KBM-7 (cell line): ENCODE measurements around the gene CPNE2.
"Not testable (repeated sequence)": the region's sequence is repeated elsewhere in the genome, so short reads cannot be mapped to it uniquely, and the experiment has no call there.

Source experiments
- DNase-seq: peaks from one replicate; pipeline ENCODE4 v3.0.0-alpha.2; 2015
- in situ Hi-C: fragments of 300-500 bp; cut with MboI; formaldehyde crosslinking; loops from 2 replicates; pipeline ENCODE4 v1.14.3; 2020; ENCODE audit warnings: low sequenced_read_pairs, low pct_unique_long_range_greater_than_20kb, mixed read lengths

Gene CPNE2

DNA sequence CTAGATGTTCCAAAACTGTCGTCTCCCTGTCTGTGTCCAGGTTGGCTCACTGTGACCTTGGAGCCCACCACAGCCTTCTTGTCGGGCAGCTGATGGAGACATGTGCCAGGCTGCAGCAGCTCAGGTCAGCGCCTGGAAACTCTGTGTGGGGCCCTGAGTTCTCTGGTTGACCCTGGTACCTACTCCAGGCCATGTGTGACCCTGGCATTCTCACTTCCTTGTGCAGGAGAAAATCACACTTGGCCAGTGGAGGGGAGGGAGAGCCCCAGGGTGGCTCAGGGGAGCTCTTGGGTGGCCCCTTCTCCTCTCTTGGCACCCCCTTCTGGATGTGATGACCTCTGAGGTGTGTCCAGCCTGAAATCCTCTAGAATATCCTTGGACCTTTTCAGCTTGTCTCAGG lies 25.0 kb upstream of the CPNE2 start:
- no peak for DNase-seq
- in situ Hi-C loops = no loop called here

DNA sequence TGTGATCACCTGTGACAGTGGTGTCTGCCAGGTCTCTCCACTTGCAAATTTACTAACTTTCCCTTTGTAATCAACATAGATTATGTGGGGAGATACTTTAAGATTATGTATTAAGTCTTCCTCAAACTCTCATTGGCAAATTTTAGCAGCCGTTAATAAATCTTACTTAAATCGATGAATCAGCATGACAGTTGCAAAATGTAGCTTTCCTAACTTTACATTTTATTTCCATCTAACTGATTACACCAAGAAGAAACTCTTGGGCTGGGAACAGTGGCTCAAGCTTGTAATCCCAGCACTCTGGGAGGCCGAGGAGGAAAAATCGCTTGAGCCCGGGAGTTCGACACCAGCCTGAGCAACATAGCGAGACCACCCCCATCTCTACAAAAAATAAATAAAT lies 23.3 kb upstream of the CPNE2 start:
- in situ Hi-C loops = no loop called here
- no peak for DNase-seq

DNA sequence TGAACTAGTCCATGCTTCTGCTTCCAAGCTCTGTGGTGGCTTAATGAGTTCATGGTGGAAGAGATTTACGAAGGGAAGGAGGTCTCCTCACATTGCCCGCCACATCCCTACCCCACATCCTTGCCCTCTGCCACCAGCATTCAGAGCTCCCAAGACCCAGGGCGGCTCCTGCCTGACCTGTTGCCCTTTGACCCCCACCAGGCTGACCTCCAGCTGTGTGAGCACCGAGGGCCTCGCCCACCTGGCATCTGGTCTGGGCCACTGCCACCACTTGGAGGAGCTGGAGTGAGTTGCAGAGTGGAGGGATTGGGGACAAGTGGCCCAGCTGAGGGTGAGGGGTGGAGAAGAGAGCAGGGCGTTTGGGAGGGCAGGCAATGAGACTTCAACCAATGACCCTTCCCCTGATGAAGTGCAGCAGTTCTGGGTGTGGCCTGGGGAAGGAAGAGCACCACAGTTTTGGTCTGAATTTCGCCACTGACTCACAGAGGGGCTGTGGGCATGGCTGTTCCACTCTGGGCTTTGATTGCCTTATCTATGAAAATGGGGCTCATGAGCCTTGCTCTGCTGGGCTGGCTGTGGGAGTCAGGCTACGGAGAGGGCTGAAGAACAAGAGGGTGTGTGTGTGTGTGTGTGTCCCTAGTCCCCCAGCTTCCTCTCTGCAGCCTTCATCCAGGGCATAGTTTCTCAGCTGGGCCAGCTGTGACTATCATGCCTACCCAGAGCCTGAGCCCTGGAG lies 22.6 kb upstream of the CPNE2 start:
- DNase-seq = no peak
- in situ Hi-C loops = no loop called here

DNA sequence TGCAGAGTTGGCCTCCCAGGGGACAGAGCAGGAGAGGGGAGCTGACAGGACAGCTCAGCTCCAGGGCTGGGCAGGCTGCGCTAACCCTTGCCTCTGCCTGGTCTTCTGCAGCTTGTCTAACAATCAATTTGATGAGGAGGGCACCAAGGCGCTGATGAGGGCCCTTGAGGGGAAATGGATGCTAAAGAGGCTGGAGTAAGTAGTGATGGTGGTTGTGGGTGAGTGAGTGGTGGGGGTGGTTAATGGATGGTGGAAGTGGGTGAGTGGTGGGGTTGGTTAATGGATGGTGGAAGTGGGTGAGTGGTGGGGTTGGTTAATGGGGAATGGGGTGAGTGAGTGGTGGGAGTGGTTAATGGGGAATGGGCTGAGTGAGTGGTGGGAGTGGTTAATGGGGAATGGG lies 22.0 kb upstream of the CPNE2 start:
- DNase-seq = no peak
- in situ Hi-C loops = no loop called here

DNA sequence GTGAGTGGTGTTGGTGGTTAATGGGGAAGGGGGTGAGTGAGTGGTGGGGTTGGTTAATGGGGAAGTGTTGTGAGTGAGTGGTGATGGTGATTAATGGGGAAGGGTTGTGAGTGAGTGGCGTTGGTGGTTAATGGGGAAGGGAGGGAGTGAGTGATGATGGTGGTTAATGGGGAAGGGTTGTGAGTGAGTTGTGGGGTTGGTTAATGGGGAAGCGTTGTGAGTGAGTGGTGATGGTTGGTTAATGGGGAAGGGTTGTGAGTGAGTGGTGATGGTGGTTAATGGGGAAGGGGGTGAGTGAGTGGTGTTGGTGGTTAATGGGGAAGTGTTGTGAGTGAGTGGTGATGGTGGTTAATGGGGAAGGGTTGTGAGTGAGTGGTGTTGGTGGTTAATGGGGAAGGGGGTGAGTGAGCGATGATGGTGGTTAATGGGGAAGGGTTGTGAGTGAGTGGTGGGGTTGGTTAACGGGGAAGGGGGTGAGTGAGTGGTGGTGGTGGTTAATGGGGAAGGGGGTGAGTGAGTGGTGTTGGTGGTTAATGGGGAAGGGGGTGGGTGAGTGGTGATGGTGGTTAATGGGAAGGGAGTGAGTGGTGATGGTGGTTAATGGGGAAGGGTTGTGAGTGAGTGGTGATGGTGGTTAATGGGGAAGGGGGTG lies 21.2 kb upstream of the CPNE2 start:
- DNase-seq, in situ Hi-C loops: not testable (repeated sequence)

DNA sequence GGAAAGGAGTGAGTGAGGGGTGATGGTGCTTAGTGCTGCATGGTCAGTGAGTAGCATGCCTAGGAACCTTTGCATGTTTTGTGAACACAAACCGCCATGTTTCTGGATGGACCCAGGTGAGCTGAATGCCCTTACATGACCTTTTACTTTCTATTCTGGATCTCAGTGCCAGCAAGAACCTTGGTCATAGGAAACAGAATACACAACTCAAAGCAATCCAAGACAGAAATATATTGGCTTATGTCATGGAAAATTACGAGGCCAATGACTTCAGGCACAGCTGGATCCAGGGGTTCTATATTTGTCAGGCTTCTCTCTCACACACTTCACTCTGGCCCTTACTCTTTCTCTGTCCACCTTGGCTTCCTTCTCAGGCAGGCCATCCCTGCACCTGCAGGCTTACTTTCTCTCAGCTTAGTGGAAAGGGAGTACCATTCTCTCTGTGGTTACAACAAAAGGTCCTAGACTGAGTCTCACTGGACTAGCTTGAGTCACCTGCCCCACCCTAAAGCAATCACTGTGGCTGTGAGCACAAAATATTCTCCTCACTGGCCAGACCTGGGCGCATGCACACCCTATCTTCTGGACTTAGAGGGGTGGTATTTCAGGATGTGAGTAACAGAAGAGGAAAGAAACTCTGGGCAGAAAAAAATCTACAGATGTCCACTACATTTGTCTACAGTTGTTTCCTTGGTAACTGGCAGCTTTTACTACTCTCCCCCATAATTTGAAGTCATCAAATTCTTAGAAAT lies 20.4 kb upstream of the CPNE2 start:
- DNase-seq = no peak
- in situ Hi-C loops = no loop called here

DNA sequence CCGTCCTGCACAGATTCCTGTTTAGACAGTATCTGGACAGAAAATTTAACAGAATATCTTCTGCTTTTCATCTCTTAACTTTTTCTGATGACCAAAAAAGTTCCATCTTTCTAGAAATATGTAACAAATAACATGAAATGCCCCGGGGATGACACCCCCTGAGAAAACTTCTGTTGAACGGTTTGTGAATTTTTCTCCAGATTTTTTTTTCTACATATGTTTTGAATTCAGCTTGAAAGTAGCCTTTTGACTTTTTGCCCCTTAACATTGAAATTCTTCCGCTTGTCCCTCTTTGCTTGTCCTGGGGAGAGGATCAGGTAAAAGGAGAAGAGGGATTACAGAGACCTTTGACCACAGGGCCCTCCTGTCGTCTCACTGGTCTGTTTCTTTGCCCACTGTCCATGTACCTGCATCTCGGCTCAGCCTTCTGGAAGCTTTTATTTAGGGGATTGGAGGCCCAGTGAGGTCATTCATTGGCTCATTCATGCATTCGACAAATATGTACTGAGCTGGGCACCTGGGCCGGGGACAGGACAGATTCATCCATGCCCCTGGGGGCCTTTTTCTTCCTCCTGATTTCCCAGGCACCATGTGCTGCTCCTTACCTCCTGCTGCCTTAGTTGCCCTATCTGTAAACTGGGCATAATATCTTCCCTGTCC lies 19.6 kb upstream of the CPNE2 start:
- DNase-seq = no peak
- in situ Hi-C loops = no loop called here

DNA sequence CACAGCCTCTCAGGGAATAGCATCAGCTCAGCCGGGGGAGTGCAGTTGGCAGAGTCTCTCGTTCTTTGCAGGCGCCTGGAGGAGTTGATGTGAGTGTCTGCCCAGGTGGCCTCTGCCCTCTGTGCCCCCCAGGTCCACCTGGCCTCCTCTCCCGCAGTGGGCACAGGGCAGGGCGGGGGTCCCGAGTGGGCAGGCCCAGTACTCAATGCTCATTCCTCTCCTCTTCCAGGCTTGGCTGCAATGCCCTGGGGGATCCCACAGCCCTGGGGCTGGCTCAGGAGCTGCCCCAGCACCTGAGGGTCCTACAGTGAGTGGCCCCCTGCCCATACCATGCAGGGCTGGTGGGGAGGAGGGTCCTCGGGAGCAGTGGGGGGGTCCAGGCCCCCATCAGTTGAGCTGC lies 14.7 kb upstream of the CPNE2 start:
- in situ Hi-C loops = no loop called here
- no peak for DNase-seq

DNA sequence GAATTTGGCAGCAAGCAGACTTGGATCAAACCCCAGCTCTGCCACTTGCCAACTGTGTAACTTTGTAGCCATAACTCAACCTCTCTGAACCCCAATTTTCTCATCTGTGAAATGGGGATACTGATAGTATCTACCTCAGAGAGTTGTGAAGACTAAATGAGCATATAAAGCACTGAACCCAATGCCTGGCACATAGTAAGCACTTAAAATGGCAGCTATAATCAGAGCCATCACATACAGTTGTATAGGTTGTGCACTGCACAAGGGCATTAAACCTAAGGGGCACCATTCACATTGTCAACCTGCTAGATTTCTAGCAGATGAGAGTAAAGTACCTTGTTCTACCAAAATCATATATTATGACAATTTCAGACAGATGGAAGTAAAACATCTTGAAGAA lies 10.6 kb upstream of the CPNE2 start:
- DNase-seq = no peak
- in situ Hi-C loops = no loop called here

DNA sequence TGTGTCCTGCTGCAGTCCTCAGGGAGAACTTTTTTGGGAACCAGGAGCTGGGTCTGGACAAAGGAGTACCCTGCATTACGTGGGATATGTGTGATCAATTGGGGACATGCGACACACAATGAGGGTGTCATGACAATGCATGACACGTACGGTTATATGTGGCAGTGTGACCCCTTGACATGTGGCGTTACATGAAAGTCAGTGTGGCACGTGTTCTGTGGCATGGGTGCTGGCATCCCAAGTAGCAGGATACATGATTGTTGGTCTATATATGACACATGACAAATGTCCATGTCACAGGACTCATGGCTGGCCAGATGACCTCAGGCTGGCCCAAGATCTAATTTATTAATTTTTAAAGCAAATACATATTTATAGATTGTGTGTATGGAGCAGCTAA lies 9.7 kb upstream of the CPNE2 start:
- in situ Hi-C loops = no loop called here
- DNase-seq = no peak

DNA sequence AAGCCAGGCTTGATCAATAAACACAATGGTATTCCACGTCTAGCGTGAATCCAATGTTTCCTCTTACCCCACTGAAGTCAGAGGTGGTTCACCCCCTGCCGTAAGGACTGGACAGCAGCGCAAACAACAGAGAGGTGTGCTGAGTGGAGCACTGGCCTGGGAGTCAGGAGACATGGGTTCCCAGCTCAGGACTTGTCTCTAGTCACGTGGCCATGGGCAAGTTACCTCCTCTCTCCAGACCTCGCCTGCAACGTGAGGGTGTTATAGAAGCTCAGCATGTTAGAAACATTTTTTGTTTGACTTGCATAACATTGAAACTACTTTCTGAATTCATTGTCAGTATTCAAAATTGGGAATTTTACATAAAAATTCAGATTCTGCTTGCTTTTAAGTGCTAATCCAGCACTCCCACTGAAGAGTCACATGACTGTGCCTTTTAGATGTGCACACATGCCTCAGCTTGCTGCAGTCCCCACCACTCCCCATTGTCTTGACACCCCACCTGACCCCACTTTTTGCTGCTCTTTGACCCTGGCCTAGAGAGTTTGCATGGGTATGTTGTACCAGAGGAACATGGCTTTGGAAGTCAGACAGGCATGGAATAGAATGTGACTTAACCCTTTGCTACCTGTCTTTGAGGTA lies 8.8 kb upstream of the CPNE2 start:
- no peak for DNase-seq

DNA sequence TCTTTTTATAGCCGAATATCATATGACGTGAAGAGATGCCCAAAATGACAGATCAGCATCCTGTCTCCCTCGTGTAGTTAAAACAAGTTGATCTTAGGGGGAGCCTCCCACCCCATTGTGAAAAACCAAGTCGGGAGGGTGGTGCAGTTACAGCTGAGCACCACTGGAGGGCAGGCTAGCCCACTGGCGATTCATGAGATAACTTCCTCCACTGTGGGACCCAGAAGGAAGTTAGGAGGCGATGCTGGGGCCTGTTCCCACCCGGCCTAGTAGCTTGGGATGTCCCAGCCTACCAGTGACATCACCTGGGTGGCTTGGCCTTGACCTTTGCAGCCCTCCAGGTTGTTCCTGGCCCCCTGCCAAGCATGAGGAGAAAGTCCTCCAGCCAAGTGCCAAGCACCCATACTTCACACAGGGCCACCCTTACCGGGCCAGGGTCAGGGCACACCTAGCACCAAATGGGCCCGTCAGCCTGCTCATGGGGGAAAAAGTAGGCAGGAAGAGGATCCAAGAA lies 8.1 kb upstream of the CPNE2 start:
- in situ Hi-C loops = no loop called here
- peak; percentile 91 for DNase-seq

More for the DNA sequence above, 8.8 kb upstream of the CPNE2 start:
- in situ Hi-C loops = no loop called here

DNA sequence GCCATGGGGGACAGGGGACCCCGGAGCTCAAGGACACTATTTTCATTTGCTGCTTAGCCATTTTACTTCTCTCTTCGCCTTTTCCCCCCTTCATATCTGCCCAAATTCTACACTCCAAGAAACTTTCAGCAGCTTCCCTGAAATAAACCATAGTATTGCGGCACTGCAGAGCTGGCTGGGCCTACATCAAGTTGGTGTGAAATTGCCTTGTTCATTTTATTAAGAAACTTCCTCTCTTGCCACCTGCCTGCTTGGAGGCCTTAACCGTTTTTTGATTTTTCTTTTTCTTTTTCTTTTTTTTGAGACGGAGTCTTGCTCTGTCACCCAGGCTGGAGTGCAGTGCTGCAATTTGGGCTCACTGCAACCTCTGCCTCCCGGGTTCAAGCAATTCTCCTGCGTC lies 7.4 kb upstream of the CPNE2 start:
- DNase-seq = no peak
- in situ Hi-C loops = no loop called here

DNA sequence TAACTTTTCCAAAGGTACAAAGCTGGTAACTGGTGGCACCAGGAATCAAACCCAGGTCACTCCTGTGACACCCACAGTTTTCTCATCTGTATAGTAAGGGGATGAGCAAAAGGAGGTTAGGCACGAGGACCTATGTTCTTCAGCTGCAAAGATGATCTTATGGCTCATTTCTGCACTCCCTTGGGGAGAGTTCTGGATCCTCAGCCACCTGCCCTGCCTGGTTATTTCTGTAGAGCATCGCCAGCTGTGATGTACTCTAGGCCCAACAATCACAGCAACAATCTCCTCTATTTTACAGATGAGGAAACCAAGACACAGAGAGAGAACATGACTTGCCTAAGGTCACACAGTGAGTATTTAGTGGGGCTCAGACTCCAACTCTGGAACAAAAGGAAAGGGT lies 5.4 kb upstream of the CPNE2 start:
- in situ Hi-C loops = no loop called here
- no peak for DNase-seq

DNA sequence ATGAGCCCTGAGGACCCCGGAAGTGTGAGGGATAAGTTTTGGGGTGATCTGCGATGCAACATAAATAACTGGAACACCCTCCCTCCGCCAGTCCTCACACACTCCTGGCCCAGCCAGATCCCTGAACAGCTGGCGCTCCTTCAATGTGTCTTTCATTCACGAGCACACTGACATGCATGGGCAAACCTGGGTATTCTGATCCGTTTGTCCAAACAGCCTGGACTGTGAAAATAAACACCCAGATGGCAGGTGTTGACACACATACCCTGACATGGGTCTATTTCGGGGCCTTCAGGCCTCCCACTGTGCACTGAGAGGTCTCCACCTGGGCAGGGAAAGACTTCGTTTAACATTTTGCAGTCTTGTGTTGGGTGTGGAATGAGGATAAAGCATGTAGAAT lies 3.0 kb upstream of the CPNE2 start:
- in situ Hi-C loops = no loop called here

DNA sequence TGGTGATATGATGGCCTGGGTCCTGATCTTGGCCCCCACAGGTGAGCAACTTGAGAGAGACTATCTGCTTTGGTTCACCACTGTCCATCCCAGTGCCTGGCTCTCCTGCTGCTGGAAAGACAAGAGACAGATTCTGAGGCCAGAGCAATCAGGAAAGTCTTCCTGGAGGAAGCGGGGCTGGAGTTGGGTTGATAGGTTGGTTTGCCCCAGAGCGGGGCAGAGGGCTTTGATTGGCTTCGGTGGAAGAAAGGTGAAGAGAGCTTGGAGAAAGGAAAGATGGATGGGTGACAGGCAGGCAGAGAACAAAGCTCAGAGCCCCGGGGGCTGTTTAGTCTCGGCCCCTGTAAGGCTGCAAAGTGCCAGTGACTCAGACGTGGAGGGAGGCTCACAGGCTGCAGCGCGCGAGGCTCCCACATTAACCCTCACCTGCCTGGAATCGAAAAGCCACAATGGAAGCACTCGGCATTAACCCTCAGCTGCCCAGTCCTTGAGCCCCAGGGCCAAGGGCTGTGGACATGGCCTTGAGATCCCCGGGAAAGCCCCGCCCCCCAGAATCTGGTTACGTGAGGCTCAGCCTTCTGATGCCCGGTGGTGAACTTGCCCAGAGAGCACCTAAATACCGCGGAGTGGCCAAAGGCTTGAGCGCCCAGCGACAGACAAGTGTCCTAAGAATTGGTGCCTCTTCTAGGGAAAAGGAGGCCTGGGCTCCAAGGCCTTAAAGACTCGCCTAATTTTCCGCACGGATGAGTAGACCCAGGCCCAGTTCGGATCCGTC lies 996 bp upstream of the CPNE2 start:
- DNase-seq = no peak
- in situ Hi-C loops = no loop called here

More for the DNA sequence above, 3.0 kb upstream of the CPNE2 start:
- DNase-seq = no peak

DNA sequence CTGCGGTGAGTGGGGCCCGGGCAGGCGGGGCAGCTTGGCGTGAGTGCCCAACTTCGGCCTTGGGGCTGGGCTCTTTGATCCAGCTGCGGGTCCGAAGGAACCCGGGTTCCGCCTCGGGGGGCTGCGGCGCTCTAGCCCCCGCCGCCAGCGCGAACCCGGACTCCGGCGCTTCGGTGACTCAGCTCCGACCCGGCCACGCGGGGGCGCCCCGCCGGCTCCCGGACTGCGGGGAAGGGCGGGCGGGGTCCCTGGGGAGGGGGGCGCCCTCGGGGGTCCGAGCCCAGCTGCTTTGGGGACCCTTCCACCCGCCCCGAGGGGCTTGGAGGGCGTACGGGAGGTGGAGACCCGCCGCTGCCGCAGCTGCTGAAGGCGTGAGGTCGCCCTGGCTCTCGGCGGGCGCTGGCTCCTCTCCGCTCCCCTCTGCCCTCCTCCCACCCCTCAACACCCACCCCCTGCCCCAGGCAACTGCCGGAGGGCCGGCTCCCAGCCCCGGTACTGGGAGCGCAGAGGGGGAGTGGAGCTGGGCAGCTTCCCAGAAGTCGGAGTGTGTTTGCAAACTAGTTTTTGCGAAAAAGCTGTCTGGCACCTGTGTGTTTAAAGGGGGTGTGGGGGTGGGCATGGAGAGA lies 516 bp downstream of the CPNE2 start:
- in situ Hi-C loops = no loop called here

More for the DNA sequence above, 516 bp downstream of the CPNE2 start:
- peak; percentile 35 for DNase-seq
